ENCODE results near the gene MYH7B. TPM values are rescaled to one million over a fixed set of nuclear protein-coding genes. Genes with fewer than 3 reads are reported as not detected.

The MYH7B gene
- total RNA-seq, 4 donors from 2014 or later: 0.19 to 0.56 (median 0.40) TPM

GRCh38 chr20:34951252-34951651 lies 4.4 kb upstream of the MYH7B start:
- DNase-seq (ENCODE audit: low spot score) (no peak), ATAC-seq (ENCODE audit: low FRiP score) (no peak)
- no peak for TF ChIP-seq CTCF (IDR thresholded peaks at IDR 0.05)

- ATAC-seq (ENCODE audit: low FRiP score): no peak
- no peak for DNase-seq (ENCODE audit: low spot score)
- no peak for TF ChIP-seq CTCF (IDR thresholded peaks at IDR 0.05)
These were observed 4.0 kb upstream of the MYH7B start for GRCh38 chr20:34951652-34952051.

- DNase-seq (ENCODE audit: low spot score) (no peak), ATAC-seq (ENCODE audit: low FRiP score) (no peak)
These were observed 3.0 kb upstream of the MYH7B start for GRCh38 chr20:34952671-34953070.

GRCh38 chr20:34953960-34954359 lies 1.7 kb upstream of the MYH7B start:
- ATAC-seq (ENCODE audit: low FRiP score): no peak
- DNase-seq (ENCODE audit: low spot score): no peak
- no peak for TF ChIP-seq CTCF (IDR thresholded peaks at IDR 0.05)

More at GRCh38 chr20:34952671-34953070, 3.0 kb upstream of the MYH7B start:
- no peak for TF ChIP-seq CTCF (IDR thresholded peaks at IDR 0.05)

GRCh38 chr20:34954904-34955230 lies 801 bp upstream of the MYH7B start:
- DNase-seq (ENCODE audit: low spot score) (no peak), ATAC-seq (ENCODE audit: low FRiP score) (no peak)
- TF ChIP-seq CTCF (IDR thresholded peaks at IDR 0.05): no peak

- no peak for TF ChIP-seq CTCF (IDR thresholded peaks at IDR 0.05)
- no peak for ATAC-seq (ENCODE audit: low FRiP score)
- DNase-seq (ENCODE audit: low spot score): no peak
These were observed 382 bp downstream of the MYH7B start for GRCh38 chr20:34956041-34956458.

GRCh38 chr20:34956751-34957472 lies 1.2 kb downstream of the MYH7B start:
- ATAC-seq (ENCODE audit: low FRiP score) (no peak), DNase-seq (ENCODE audit: low spot score) (no peak)
- no peak for TF ChIP-seq CTCF (IDR thresholded peaks at IDR 0.05)
